ENCODE results near the gene NHS. TPM values are rescaled to one million over a fixed set of nuclear protein-coding genes. Genes with fewer than 3 reads are reported as not detected.

NHS gene
- total and polyA plus RNA-seq, 11 donors: 0.22 to 3.4 (median 1.1) TPM

GRCh38 chrX:17707731-17708130 lies 332.7 kb downstream of the NHS start:
- H3K36me3 ChIP-seq: no peaks in the 10 kb centered on the region
- DNase-seq (no peak), ATAC-seq (no peak)
- 78 to 95% (median 84%) methylated on average over 3 of the region's 3 CpGs for WGBS, 4 donors
- H3K4me1 ChIP-seq: no peaks in the 10 kb centered on the region
- H3K4me3 ChIP-seq: no peak overlapping the region
- intact Hi-C loops (cut with DNase I): no loop called here
- no peaks in the 10 kb centered on the region for H3K9me3 ChIP-seq
- H3K27me3 ChIP-seq: peaks cover 0 to 5% (median 0%) of the 10 kb centered on the region in 9 donors
- no peak overlapping the region for H3K27ac ChIP-seq
- TF ChIP-seq CTCF (IDR thresholded peaks at IDR 0.05) (no peak), POLR2A (IDR thresholded peaks at IDR 0.05) (no peak)

- 50 to 90% (median 75%) methylated on average over 1 of the region's 1 CpG for WGBS, 4 donors
- intact Hi-C loops (cut with DNase I): no loop called here
- H3K27me3 ChIP-seq: peaks cover 0 to 5% (median 0%) of the 10 kb centered on the region in 9 donors
- DNase-seq: no peak
- no peak for ATAC-seq
- no peaks in the 10 kb centered on the region for H3K36me3 ChIP-seq
- no peak overlapping the region for H3K4me3 ChIP-seq
- TF ChIP-seq CTCF (IDR thresholded peaks at IDR 0.05): no peak
- no peak for TF ChIP-seq POLR2A (IDR thresholded peaks at IDR 0.05)
- H3K9me3 ChIP-seq: no peaks in the 10 kb centered on the region
- H3K27ac ChIP-seq: no peak overlapping the region
- no peaks in the 10 kb centered on the region for H3K4me1 ChIP-seq
Observed at GRCh38 chrX:17710871-17711301, 335.9 kb downstream of the NHS start.

- TF ChIP-seq CTCF (IDR thresholded peaks at IDR 0.05) (no peak), POLR2A (IDR thresholded peaks at IDR 0.05) (no peak)
- no peak for ATAC-seq
Observed at GRCh38 chrX:17713288-17713687, 338.3 kb downstream of the NHS start.

GRCh38 chrX:17718649-17719165 lies 343.7 kb downstream of the NHS start:
- intact Hi-C loops (cut with DNase I): no loop called here
- no peak for ATAC-seq
- no peaks in the 10 kb centered on the region for H3K9me3 ChIP-seq
- H3K4me1 ChIP-seq: no peaks in the 10 kb centered on the region
- H3K27me3 ChIP-seq: peaks cover 0 to 6% (median 0%) of the 10 kb centered on the region in 9 donors
- TF ChIP-seq CTCF (IDR thresholded peaks at IDR 0.05) (no peak), POLR2A (IDR thresholded peaks at IDR 0.05) (no peak)
- no peak overlapping the region for H3K27ac ChIP-seq
- H3K36me3 ChIP-seq: no peaks in the 10 kb centered on the region
- no peak overlapping the region for H3K4me3 ChIP-seq
- DNase-seq: no peak

More at GRCh38 chrX:17713288-17713687, 338.3 kb downstream of the NHS start:
- no peaks in the 10 kb centered on the region for H3K36me3 ChIP-seq
- DNase-seq: no peak
- WGBS, 4 donors: 48 to 68% (median 64%) methylated on average over 2 of the region's 2 CpGs
- intact Hi-C loops (cut with DNase I): no loop called here
- no peaks in the 10 kb centered on the region for H3K9me3 ChIP-seq
- H3K4me1 ChIP-seq: no peaks in the 10 kb centered on the region
- H3K4me3 ChIP-seq: no peak overlapping the region
- H3K27ac ChIP-seq: no peak overlapping the region
- H3K27me3 ChIP-seq: peaks cover 0 to 5% (median 0%) of the 10 kb centered on the region in 9 donors
